AG10803 (cell line): ENCODE results near the gene MAU2.

Experiments used
- DNase-seq: peaks from one replicate; pipeline ENCODE4 v3.0.0; 2010; ENCODE audit warnings: low read depth
- H3K4me3 ChIP-seq: 2 replicates; pipeline ENCODE4 v1.5.1; 2011; ENCODE audit warnings: mild to moderate bottlenecking, low read length, control low read depth
- TF ChIP-seq, protein P1 (sequence below): conservative IDR thresholded peaks from 2 replicates; pipeline ENCODE4 v1.5.1; 2011; ENCODE audit warnings: mild to moderate bottlenecking, low read length, control low read depth, inconsistent platforms

Gene MAU2

DNA sequence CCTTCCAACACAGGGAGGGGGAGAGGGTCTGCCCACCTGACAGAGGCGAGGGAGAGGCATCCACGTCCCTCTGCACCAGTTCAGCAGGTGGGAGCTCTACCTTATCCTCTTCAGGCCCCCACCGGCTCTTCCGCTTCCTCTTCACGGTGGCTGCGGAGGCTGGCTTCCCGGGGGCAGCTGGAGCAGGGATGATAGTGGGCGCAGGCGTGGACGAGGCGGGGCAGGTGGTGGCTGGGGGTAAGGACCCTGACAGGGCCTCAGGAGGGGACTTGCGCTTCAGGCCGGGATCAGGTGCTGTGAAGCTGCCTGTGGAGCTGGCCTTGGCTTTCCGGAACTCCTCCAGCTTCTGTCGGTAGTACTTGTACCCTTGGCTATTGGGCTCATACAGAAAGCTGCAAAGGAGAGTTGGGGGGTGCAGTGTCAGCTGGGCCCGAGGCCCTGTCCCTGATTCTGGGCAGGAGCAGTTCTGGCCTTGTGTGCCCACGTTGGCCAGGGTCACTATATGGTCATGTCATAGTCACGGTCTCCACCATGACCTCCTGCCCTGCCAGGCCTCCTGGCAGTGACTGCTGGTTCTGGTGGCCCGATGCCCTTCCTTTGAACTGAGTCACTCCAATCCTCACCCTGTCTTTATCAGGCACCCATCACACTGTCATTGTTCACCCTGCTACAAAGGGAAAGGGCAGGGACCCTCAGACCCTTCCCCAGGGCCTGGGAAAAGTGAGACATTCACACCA lies 23.5 kb upstream of the MAU2 start:
- DNase-seq: no peak
- TF ChIP-seq, protein P1, sequence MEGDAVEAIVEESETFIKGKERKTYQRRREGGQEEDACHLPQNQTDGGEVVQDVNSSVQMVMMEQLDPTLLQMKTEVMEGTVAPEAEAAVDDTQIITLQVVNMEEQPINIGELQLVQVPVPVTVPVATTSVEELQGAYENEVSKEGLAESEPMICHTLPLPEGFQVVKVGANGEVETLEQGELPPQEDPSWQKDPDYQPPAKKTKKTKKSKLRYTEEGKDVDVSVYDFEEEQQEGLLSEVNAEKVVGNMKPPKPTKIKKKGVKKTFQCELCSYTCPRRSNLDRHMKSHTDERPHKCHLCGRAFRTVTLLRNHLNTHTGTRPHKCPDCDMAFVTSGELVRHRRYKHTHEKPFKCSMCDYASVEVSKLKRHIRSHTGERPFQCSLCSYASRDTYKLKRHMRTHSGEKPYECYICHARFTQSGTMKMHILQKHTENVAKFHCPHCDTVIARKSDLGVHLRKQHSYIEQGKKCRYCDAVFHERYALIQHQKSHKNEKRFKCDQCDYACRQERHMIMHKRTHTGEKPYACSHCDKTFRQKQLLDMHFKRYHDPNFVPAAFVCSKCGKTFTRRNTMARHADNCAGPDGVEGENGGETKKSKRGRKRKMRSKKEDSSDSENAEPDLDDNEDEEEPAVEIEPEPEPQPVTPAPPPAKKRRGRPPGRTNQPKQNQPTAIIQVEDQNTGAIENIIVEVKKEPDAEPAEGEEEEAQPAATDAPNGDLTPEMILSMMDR: no peak
- no peak overlapping the region for H3K4me3 ChIP-seq

DNA sequence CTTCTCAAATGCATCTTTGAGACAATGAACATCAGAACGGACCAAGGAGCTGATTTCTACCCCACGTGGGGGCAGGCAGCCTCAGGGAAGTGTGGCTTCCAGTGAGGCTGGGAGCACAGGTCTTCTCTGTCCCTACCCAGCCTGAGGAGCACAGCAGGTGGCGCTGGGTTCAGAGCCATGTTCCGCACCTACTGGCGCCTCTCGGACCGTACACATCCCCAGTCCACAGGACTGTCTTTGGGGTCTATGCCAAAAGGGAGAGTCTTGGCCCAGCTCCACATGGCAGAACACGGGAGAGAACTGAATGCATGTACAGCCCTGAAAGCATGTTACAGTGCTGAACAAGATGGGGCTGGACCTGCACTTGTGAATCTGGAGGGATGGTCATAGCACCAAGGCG lies 22.9 kb upstream of the MAU2 start:
- no peak for DNase-seq
- H3K4me3 ChIP-seq: no peak overlapping the region
- TF ChIP-seq, protein P1: no peak

DNA sequence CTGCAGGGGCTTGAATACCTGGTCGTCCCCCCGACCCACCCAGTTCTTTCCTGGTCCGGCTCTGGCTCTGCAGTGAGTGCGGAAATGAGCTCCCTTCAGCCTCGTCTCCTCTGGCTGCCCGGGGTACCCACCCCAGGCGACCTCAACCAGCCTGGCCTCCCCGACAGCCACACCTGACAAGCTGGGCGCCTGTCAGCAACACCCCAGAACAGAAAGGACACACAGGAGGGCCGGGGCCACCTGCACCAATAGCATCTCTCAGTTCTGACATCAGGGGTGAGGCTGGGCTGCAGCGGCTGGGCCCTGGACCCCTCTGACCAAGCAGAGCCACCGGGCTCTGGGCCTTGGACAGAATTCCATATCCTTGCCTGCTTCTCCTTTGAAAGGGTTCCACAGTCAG lies 20.0 kb upstream of the MAU2 start:
- no peak overlapping the region for H3K4me3 ChIP-seq
- TF ChIP-seq, protein P1: no peak
- no peak for DNase-seq

DNA sequence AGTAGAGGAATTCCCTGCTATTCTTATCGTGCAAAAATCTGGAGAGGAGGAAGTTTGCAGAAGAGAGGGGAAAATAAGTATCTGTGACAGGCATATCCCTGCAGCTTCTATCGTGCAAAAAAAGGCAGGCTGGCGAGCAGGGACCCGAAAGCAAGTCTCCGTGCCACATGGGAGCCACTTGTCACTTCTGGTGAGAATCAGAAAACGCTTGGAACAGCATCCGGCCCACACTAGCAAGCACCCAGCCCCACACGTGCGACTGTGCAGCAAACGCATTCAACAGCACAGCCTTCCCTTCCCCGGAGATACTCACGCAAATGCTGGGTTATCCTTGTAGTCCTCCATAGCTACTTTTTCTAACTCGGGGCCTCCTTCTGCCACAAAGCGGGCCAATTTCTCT lies 17.2 kb upstream of the MAU2 start:
- no peak for DNase-seq
- H3K4me3 ChIP-seq: no peak overlapping the region
- TF ChIP-seq, protein P1: no peak

GRCh38 chr19:19304186-19304965 lies 16.3 kb upstream of the MAU2 start:
- TF ChIP-seq, protein P1: no peak
- H3K4me3 ChIP-seq: no peak overlapping the region
- DNase-seq: no peak

DNA sequence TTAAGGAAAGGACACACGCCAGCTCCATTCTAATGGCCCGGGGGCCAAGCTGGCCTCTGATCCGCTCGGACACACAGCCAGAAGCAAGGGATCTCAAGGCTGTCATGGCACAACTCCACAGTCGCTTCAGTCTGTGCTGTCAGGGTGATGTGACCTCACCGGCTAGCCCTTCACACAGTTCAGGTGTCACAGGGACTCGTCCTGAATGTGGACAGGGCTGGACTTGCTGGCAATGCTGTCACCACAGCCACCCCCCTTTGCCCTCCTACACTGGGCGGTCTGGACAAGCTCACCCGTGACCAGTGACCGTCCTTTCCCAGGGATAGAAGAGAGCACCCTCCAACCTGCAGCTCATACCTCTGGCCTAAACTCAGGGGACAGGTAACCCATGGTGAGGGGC lies 15.6 kb upstream of the MAU2 start:
- TF ChIP-seq, protein P1: no peak
- DNase-seq: no peak
- H3K4me3 ChIP-seq: no peak overlapping the region

- no peak overlapping the region for H3K4me3 ChIP-seq
- TF ChIP-seq, protein P1: no peak
- DNase-seq: no peak
Measured at GRCh38 chr19:19305696-19306095, 14.9 kb upstream of the MAU2 start.
